Measurements from ENCODE around the gene PACRG. TPM values are rescaled to one million over a fixed set of nuclear protein-coding genes. Genes with fewer than 3 reads are reported as not detected.

The PACRG gene
- polyA plus RNA-seq, 1 donor from 2014 or later, result 16.6 TPM

GRCh38 chr6:163226181-163226835 lies 498.5 kb downstream of the PACRG start:
- no peak overlapping the region for H3K9ac ChIP-seq (ENCODE audit: low read length)
- H3K4me2 ChIP-seq (ENCODE audit: low read length), result no peak overlapping the region
- H3K27me3 ChIP-seq (ENCODE audit: insufficient read depth, low read depth, low read length), result no peaks in the 10 kb centered on the region
- no peaks in the 10 kb centered on the region for H3K9me3 ChIP-seq (ENCODE audit: low read length)
- H3K9me2 ChIP-seq (ENCODE audit: insufficient read depth, low read length), result no peaks in the 10 kb centered on the region
- no peaks in the 10 kb centered on the region for H3F3A ChIP-seq (ENCODE audit: insufficient read depth, low read length, poor library complexity, severe bottlenecking)
- TF ChIP-seq EZH2 (IDR thresholded peaks at IDR 0.05; ENCODE audit: borderline replicate concordance, insufficient read depth, low read length, poor library complexity, severe bottlenecking) (no peak), EP300 (conservative IDR thresholded peaks at IDR 0.05; ENCODE audit: poor library complexity, severe bottlenecking) (no peak), REST (IDR thresholded peaks at IDR 0.05; ENCODE audit: borderline replicate concordance) (no peak), SMC3 (conservative IDR thresholded peaks at IDR 0.05; ENCODE audit: poor library complexity) (no peak), POLR2AphosphoS5 (IDR thresholded peaks at IDR 0.05) (no peak), TAF1 (IDR thresholded peaks at IDR 0.05; ENCODE audit: low read depth) (no peak), RAD21 (conservative IDR thresholded peaks at IDR 0.05) (no peak), MXI1 (conservative IDR thresholded peaks at IDR 0.05; ENCODE audit: poor library complexity, severe bottlenecking) (no peak)
- TF ChIP-seq, protein P1, sequence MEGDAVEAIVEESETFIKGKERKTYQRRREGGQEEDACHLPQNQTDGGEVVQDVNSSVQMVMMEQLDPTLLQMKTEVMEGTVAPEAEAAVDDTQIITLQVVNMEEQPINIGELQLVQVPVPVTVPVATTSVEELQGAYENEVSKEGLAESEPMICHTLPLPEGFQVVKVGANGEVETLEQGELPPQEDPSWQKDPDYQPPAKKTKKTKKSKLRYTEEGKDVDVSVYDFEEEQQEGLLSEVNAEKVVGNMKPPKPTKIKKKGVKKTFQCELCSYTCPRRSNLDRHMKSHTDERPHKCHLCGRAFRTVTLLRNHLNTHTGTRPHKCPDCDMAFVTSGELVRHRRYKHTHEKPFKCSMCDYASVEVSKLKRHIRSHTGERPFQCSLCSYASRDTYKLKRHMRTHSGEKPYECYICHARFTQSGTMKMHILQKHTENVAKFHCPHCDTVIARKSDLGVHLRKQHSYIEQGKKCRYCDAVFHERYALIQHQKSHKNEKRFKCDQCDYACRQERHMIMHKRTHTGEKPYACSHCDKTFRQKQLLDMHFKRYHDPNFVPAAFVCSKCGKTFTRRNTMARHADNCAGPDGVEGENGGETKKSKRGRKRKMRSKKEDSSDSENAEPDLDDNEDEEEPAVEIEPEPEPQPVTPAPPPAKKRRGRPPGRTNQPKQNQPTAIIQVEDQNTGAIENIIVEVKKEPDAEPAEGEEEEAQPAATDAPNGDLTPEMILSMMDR (IDR thresholded peaks at IDR 0.05; ENCODE audit: poor library complexity, severe bottlenecking), result no peak
- no peak overlapping the region for H3K27ac ChIP-seq (ENCODE audit: low read length)
- no peak overlapping the region for H3K4me3 ChIP-seq (ENCODE audit: low read length)
- H3K79me2 ChIP-seq (replicated peaks; ENCODE audit: insufficient read depth, low read length), result no peaks in the 10 kb centered on the region
- no peaks in the 10 kb centered on the region for H3K36me3 ChIP-seq (ENCODE audit: insufficient read depth, low read length)
- no peaks in the 10 kb centered on the region for H4K20me1 ChIP-seq (ENCODE audit: insufficient read depth)
- H2AFZ ChIP-seq (ENCODE audit: low read depth, low read length), result no peak overlapping the region

- H4K20me1 ChIP-seq (ENCODE audit: insufficient read depth), result no peaks in the 10 kb centered on the region
- H2AFZ ChIP-seq (ENCODE audit: low read depth, low read length), result no peak overlapping the region
- H3K9me3 ChIP-seq (ENCODE audit: low read length), result no peaks in the 10 kb centered on the region
- TF ChIP-seq EP300 (conservative IDR thresholded peaks at IDR 0.05; ENCODE audit: poor library complexity, severe bottlenecking), result no peak
- TF ChIP-seq, protein P1 (IDR thresholded peaks at IDR 0.05; ENCODE audit: poor library complexity, severe bottlenecking), result no peak
- no peak for TF ChIP-seq REST (IDR thresholded peaks at IDR 0.05; ENCODE audit: borderline replicate concordance)
- TF ChIP-seq EZH2 (IDR thresholded peaks at IDR 0.05; ENCODE audit: borderline replicate concordance, insufficient read depth, low read length, poor library complexity, severe bottlenecking), result no peak
- no peak for TF ChIP-seq MXI1 (conservative IDR thresholded peaks at IDR 0.05; ENCODE audit: poor library complexity, severe bottlenecking)
- TF ChIP-seq TAF1 (IDR thresholded peaks at IDR 0.05; ENCODE audit: low read depth), result no peak
- no peak for TF ChIP-seq SMC3 (conservative IDR thresholded peaks at IDR 0.05; ENCODE audit: poor library complexity)
- TF ChIP-seq POLR2AphosphoS5 (IDR thresholded peaks at IDR 0.05), result no peak
- no peak for TF ChIP-seq RAD21 (conservative IDR thresholded peaks at IDR 0.05)
- no peak overlapping the region for H3K27ac ChIP-seq (ENCODE audit: low read length)
- no peak overlapping the region for H3K4me2 ChIP-seq (ENCODE audit: low read length)
- no peaks in the 10 kb centered on the region for H3F3A ChIP-seq (ENCODE audit: insufficient read depth, low read length, poor library complexity, severe bottlenecking)
- no peak overlapping the region for H3K4me3 ChIP-seq (ENCODE audit: low read length)
- H3K79me2 ChIP-seq (replicated peaks; ENCODE audit: insufficient read depth, low read length), result no peaks in the 10 kb centered on the region
- H3K9me2 ChIP-seq (ENCODE audit: insufficient read depth, low read length), result no peaks in the 10 kb centered on the region
- no peak overlapping the region for H3K9ac ChIP-seq (ENCODE audit: low read length)
- H3K36me3 ChIP-seq (ENCODE audit: insufficient read depth, low read length), result no peaks in the 10 kb centered on the region
- H3K27me3 ChIP-seq (ENCODE audit: insufficient read depth, low read depth, low read length), result no peaks in the 10 kb centered on the region
These were observed 499.2 kb downstream of the PACRG start for GRCh38 chr6:163226836-163227485.

Measured in neural cell (in vitro differentiated cells).